ENCODE results near the gene PPIB. TPM values are rescaled to one million over a fixed set of nuclear protein-coding genes. Genes with fewer than 3 reads are reported as not detected.

PPIB gene
- total and polyA plus RNA-seq, 2 donors (not counting 1 experiment from before 2014, with no cell fraction given), result 108 to 176 TPM

DNA sequence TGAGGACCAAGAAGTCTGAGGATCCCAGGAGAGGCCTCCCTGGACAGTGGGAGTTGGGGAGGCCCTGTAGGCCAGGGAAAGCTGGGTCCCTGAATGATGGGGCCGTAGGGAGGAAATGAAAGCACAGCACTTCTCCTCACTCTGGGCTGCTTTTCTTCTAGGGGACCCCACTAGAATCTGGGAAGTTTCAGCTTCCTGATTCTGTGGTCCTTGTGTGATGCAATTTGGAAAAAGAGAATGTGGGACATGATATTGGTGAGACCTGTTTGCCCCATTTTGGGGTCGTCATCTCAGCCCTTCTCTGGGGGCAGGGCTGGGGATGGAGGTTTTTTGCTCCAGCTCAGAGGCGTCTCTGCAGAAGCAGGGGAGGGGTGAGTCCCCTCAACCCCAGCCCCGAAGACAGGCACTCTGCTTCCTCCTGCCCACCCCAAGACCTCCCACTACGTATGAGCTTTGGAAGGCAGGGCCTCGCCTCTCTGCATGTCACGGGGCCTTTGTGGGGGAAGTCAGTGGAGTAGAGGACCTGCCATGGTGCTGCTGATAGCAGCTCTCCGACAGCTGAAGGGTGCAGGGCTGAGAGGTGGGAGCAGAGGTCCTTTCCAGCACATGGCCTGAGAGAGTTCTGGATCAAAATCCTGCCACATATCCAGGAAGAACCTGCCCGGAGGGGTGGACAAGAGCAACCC lies 12.8 kb downstream of the PPIB start:
- 53% methylated on average over 2 of the region's 9 CpGs for WGBS (ENCODE audit: insufficient coverage)
- H3K27ac Mint-ChIP-seq, result peak overlapping the region; percentile 74
- peaks cover 30 to 51% of the 10 kb centered on the region in 2 donors for H3K4me1 ChIP-seq (ENCODE audit: control insufficient read depth in 2 of 2, insufficient read depth in 2 of 2, low read length in 2 of 2)

DNA sequence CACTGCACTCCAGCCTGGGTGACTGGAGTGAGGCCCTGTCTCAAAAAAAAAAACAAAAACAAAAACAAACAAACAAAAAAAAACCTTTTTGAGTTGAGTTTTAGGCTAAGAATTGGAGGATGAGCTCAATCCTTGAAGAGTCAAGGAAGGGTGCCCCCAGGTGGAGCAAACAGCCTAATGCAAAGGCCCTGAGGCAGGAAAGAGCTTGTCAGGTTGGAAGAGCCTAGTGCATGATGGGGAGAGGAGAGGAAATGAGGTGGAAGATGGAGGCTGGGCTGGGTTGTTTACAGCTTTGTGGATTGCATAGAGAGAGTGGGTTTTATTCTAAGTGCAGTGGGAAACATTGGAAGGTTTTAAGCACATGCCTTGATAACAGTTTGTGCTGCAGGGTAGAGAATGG lies 13.4 kb downstream of the PPIB start:
- peaks cover 32 to 54% of the 10 kb centered on the region in 2 donors for H3K4me1 ChIP-seq (ENCODE audit: control insufficient read depth in 2 of 2, insufficient read depth in 2 of 2, low read length in 2 of 2)

More for the DNA sequence above, 12.8 kb downstream of the PPIB start:
- POLR2A ChIA-PET, result interaction anchor here (2.0 to 3.9 kb wide), 2 partner anchors 13 to 54 kb away, joined by 5 to 55 read pairs; partner anchors contain the start of genes PPIB and SNX1
- peaks cover 30% of the 10 kb centered on the region for H3K79me2 ChIP-seq (ENCODE audit: control insufficient read depth, insufficient read depth, low read length)
- no peaks in the 10 kb centered on the region for H3K27me3 ChIP-seq (replicated peaks in 1 of 4; ENCODE audit: control extremely low read depth in 1 of 4, control insufficient read depth in 3 of 4, insufficient read depth in 4 of 4, low read length in 3 of 4)
- Mint-ChIP-seq H3K9me3 (ENCODE audit: insufficient read depth) (no peaks in the 10 kb centered on the region), H3K27me3 (no peaks in the 10 kb centered on the region), H3K4me1 (peaks cover 48% of the 10 kb centered on the region), H3K4me3 (peak overlapping the region; percentile 90)
- H3K9me3 ChIP-seq (ENCODE audit: control extremely low read depth in 1 of 3, control insufficient read depth in 2 of 3, insufficient read depth in 1 of 3, low read length in 2 of 3), result no peaks in the 10 kb centered on the region
- H2AFZ ChIP-seq (ENCODE audit: insufficient read depth, low read depth, low read length, poor library complexity, severe bottlenecking), result no peak overlapping the region
- TF ChIP-seq EZH2 (IDR thresholded peaks at IDR 0.05; ENCODE audit: borderline replicate concordance, insufficient read depth, low read depth, low read length, poor library complexity, severe bottlenecking), result no peak
- TF ChIP-seq, protein P1, sequence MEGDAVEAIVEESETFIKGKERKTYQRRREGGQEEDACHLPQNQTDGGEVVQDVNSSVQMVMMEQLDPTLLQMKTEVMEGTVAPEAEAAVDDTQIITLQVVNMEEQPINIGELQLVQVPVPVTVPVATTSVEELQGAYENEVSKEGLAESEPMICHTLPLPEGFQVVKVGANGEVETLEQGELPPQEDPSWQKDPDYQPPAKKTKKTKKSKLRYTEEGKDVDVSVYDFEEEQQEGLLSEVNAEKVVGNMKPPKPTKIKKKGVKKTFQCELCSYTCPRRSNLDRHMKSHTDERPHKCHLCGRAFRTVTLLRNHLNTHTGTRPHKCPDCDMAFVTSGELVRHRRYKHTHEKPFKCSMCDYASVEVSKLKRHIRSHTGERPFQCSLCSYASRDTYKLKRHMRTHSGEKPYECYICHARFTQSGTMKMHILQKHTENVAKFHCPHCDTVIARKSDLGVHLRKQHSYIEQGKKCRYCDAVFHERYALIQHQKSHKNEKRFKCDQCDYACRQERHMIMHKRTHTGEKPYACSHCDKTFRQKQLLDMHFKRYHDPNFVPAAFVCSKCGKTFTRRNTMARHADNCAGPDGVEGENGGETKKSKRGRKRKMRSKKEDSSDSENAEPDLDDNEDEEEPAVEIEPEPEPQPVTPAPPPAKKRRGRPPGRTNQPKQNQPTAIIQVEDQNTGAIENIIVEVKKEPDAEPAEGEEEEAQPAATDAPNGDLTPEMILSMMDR (IDR thresholded peaks at IDR 0.05), result no peak
- ATAC-seq (ENCODE audit: low read depth), result no peak
- peaks cover 1 to 30% of the 10 kb centered on the region in 2 experiments for H3K36me3 ChIP-seq (replicated peaks in 1 of 2; ENCODE audit: control extremely low read depth in 1 of 2, control insufficient read depth in 1 of 2, extremely low read depth in 1 of 2, insufficient read depth in 2 of 2, low read length in 1 of 2)
- peak overlapping the region in 1 of 2 donors; percentile 21 for H3K27ac ChIP-seq (ENCODE audit: low read length in 2 of 2)
- H3K4me2 ChIP-seq (replicated peaks; ENCODE audit: low read depth, low read length, poor library complexity, severe bottlenecking), result peak overlapping the region; percentile 87
- CTCF ChIA-PET, result interaction anchor here (0.6 to 2.5 kb wide), 6 partner anchors 12 to 398 kb away, joined by 3 to 11 read pairs (median 5); no protein-coding TSS in a partner anchor
- intact Hi-C loops (cut with micrococcal nuclease), result loop anchor here (5.0 kb wide), 1 partner anchor 318 kb away; the partner anchor contains the start of gene HERC1
- peak; percentile 47 for DNase-seq
- H3K4me3 ChIP-seq (ENCODE audit: control extremely low read depth in 1 of 5, extremely low read depth in 1 of 5, insufficient read depth in 1 of 5, low read depth in 2 of 5, low read length in 4 of 5), result no peak overlapping the region
- peaks cover 43% of the 10 kb centered on the region for H4K20me1 ChIP-seq (ENCODE audit: control insufficient read depth, insufficient read depth, low read length, poor library complexity, severe bottlenecking)
- no peak overlapping the region for H3K9ac ChIP-seq (ENCODE audit: low read length)

More for the DNA sequence above, 13.4 kb downstream of the PPIB start:
- Histone ChIP-seq H4K20me1 (ENCODE audit: control insufficient read depth, insufficient read depth, low read length, poor library complexity, severe bottlenecking) (peaks cover 40% of the 10 kb centered on the region), H3K27me3 (replicated peaks in 1 of 4; ENCODE audit: control extremely low read depth in 1 of 4, control insufficient read depth in 3 of 4, insufficient read depth in 4 of 4, low read length in 3 of 4) (no peaks in the 10 kb centered on the region), H3K79me2 (ENCODE audit: control insufficient read depth, insufficient read depth, low read length) (peaks cover 29% of the 10 kb centered on the region), H2AFZ (ENCODE audit: insufficient read depth, low read depth, low read length, poor library complexity, severe bottlenecking) (no peak overlapping the region), H3K36me3 (replicated peaks in 1 of 2; ENCODE audit: control extremely low read depth in 1 of 2, control insufficient read depth in 1 of 2, extremely low read depth in 1 of 2, insufficient read depth in 2 of 2, low read length in 1 of 2) (peaks cover 1 to 27% of the 10 kb centered on the region in 2 experiments), H3K9me3 (ENCODE audit: control extremely low read depth in 1 of 3, control insufficient read depth in 2 of 3, insufficient read depth in 1 of 3, low read length in 2 of 3) (no peaks in the 10 kb centered on the region), H3K4me2 (replicated peaks; ENCODE audit: low read depth, low read length, poor library complexity, severe bottlenecking) (peak overlapping the region; percentile 87), H3K9ac (ENCODE audit: low read length) (no peak overlapping the region), H3K4me3 (ENCODE audit: control extremely low read depth in 1 of 5, extremely low read depth in 1 of 5, insufficient read depth in 1 of 5, low read depth in 2 of 5, low read length in 4 of 5) (no peak overlapping the region), H3K27ac (ENCODE audit: low read length in 2 of 2) (peak overlapping the region in 1 of 2 donors; percentile 21)
- peak overlapping the region; percentile 74 for H3K27ac Mint-ChIP-seq
- peak overlapping the region; percentile 90 for H3K4me3 Mint-ChIP-seq
- intact Hi-C loops (cut with micrococcal nuclease), result no loop called here
- H3K9me3 Mint-ChIP-seq (ENCODE audit: insufficient read depth), result no peaks in the 10 kb centered on the region
- no peak for DNase-seq
- no peak for ATAC-seq (ENCODE audit: low read depth)
- peaks cover 52% of the 10 kb centered on the region for H3K4me1 Mint-ChIP-seq
- CTCF ChIA-PET, result interaction anchor here (0.6 to 2.5 kb wide), 7 partner anchors 12 to 397 kb away, joined by 3 to 11 read pairs (median 5); no protein-coding TSS in a partner anchor
- POLR2A ChIA-PET, result no interaction called here
- H3K27me3 Mint-ChIP-seq, result no peaks in the 10 kb centered on the region
- TF ChIP-seq, protein P1 (IDR thresholded peaks at IDR 0.05), result no peak
- no peak for TF ChIP-seq EZH2 (IDR thresholded peaks at IDR 0.05; ENCODE audit: borderline replicate concordance, insufficient read depth, low read depth, low read length, poor library complexity, severe bottlenecking)

Measured in B cell (primary cell).